Stimulated activated memory B cell treated with anti-CD40 and anti-IgM and Interleukin-4, amounts not matched to agents 10 μg/mL and 1 μg/mL and 100 μg/mL, for 72 hours (primary cell): Measurements from ENCODE around the gene DGKH.
"Not testable (repeated sequence)": the region's sequence is repeated elsewhere in the genome, so short reads cannot be mapped to it uniquely, and the experiment has no call there.

Source experiments
- ATAC-seq: fragments of 150-1000 bp; cut with Tn5 transposase; 2 replicates; pipeline ENCODE4 v1.10.0; 2021
- H3K27ac Mint-ChIP-seq: one replicate; pipeline ENCODE4 v1.8.0; 2022; ENCODE audit warnings: mild to moderate bottlenecking, mixed read lengths
- H3K27me3 Mint-ChIP-seq: one replicate; pipeline ENCODE4 v1.8.0; 2022; ENCODE audit warnings: mixed read lengths
- H3K36me3 Mint-ChIP-seq: one replicate; pipeline ENCODE4 v1.8.0; 2022; ENCODE audit warnings: mixed read lengths
- H3K4me1 Mint-ChIP-seq: one replicate; pipeline ENCODE4 v1.8.0; 2022; ENCODE audit warnings: mixed read lengths
- H3K4me3 Mint-ChIP-seq: one replicate; pipeline ENCODE4 v1.8.0; 2022; ENCODE audit warnings: mild to moderate bottlenecking, moderate library complexity, mixed read lengths
- H3K9me3 Mint-ChIP-seq: one replicate; pipeline ENCODE4 v1.8.0; 2022; ENCODE audit warnings: mixed read lengths

Gene DGKH

GRCh38 chr13:42075517-42075916 is 27.1 kb downstream of the DGKH start:
- Mint-ChIP-seq H3K9me3 (no peaks in the 10 kb centered on the region), H3K27me3 (no peaks in the 10 kb centered on the region), H3K36me3 (no peaks in the 10 kb centered on the region), H3K27ac (no peak overlapping the region), H3K4me3 (no peak overlapping the region), H3K4me1 (no peaks in the 10 kb centered on the region)
- ATAC-seq, result no peak

GRCh38 chr13:42076309-42076713 is 27.9 kb downstream of the DGKH start:
- Mint-ChIP-seq H3K9me3 (no peaks in the 10 kb centered on the region), H3K4me1 (no peaks in the 10 kb centered on the region), H3K27me3 (no peaks in the 10 kb centered on the region), H3K36me3 (no peaks in the 10 kb centered on the region), H3K27ac (no peak overlapping the region), H3K4me3 (no peak overlapping the region)
- ATAC-seq, result no peak

- no peak overlapping the region for H3K27ac Mint-ChIP-seq
- no peak overlapping the region for H3K4me3 Mint-ChIP-seq
- peaks cover 7% of the 10 kb centered on the region for H3K27me3 Mint-ChIP-seq
- H3K4me1 Mint-ChIP-seq, result peaks cover 6% of the 10 kb centered on the region
- ATAC-seq, result no peak
- H3K36me3 Mint-ChIP-seq, result no peaks in the 10 kb centered on the region
- no peaks in the 10 kb centered on the region for H3K9me3 Mint-ChIP-seq
Measured at GRCh38 chr13:42078128-42078808, 29.8 kb downstream of the DGKH start.

- Mint-ChIP-seq H3K27ac (peak overlapping the region; percentile 15), H3K4me1 (peaks cover 7% of the 10 kb centered on the region), H3K4me3 (peak overlapping the region; percentile 63), H3K9me3 (peaks cover 5% of the 10 kb centered on the region), H3K36me3 (peaks cover 12% of the 10 kb centered on the region), H3K27me3 (peaks cover 33% of the 10 kb centered on the region)
- no peak for ATAC-seq
Measured at GRCh38 chr13:42083138-42083770, 34.8 kb downstream of the DGKH start.

- peaks cover 5% of the 10 kb centered on the region for H3K9me3 Mint-ChIP-seq
- H3K27ac Mint-ChIP-seq, result no peak overlapping the region
- peaks cover 37% of the 10 kb centered on the region for H3K27me3 Mint-ChIP-seq
- H3K36me3 Mint-ChIP-seq, result peaks cover 12% of the 10 kb centered on the region
- peaks cover 7% of the 10 kb centered on the region for H3K4me1 Mint-ChIP-seq
- ATAC-seq, result no peak
- no peak overlapping the region for H3K4me3 Mint-ChIP-seq
Measured at GRCh38 chr13:42084722-42085121, 36.3 kb downstream of the DGKH start.

- Mint-ChIP-seq H3K4me3 (no peak overlapping the region), H3K27ac (no peak overlapping the region), H3K4me1 (peaks cover 7% of the 10 kb centered on the region), H3K36me3 (peaks cover 12% of the 10 kb centered on the region), H3K9me3 (peaks cover 5% of the 10 kb centered on the region), H3K27me3 (peaks cover 37% of the 10 kb centered on the region)
- no peak for ATAC-seq
Measured at GRCh38 chr13:42086582-42086981, 38.1 kb downstream of the DGKH start.

GRCh38 chr13:42094516-42095040 is 46.1 kb downstream of the DGKH start:
- H3K36me3 Mint-ChIP-seq, result no peaks in the 10 kb centered on the region
- H3K9me3 Mint-ChIP-seq, result no peaks in the 10 kb centered on the region
- no peak overlapping the region for H3K27ac Mint-ChIP-seq
- no peaks in the 10 kb centered on the region for H3K4me1 Mint-ChIP-seq
- ATAC-seq, result no peak
- H3K4me3 Mint-ChIP-seq, result no peak overlapping the region
- H3K27me3 Mint-ChIP-seq, result peaks cover 9% of the 10 kb centered on the region

GRCh38 chr13:42096222-42096621 is 47.8 kb downstream of the DGKH start:
- not testable (repeated sequence) for H3K9me3 Mint-ChIP-seq, H3K27ac Mint-ChIP-seq, ATAC-seq, H3K27me3 Mint-ChIP-seq, H3K4me3 Mint-ChIP-seq, H3K36me3 Mint-ChIP-seq, H3K4me1 Mint-ChIP-seq

GRCh38 chr13:42099962-42100675 is 51.7 kb downstream of the DGKH start:
- no peak for ATAC-seq
- H3K9me3 Mint-ChIP-seq, result no peaks in the 10 kb centered on the region
- no peak overlapping the region for H3K4me3 Mint-ChIP-seq
- H3K4me1 Mint-ChIP-seq, result no peaks in the 10 kb centered on the region
- H3K36me3 Mint-ChIP-seq, result no peaks in the 10 kb centered on the region
- H3K27ac Mint-ChIP-seq, result no peak overlapping the region
- H3K27me3 Mint-ChIP-seq, result peaks cover 9% of the 10 kb centered on the region

- ATAC-seq, result no peak
- no peaks in the 10 kb centered on the region for H3K4me1 Mint-ChIP-seq
- no peak overlapping the region for H3K27ac Mint-ChIP-seq
- no peaks in the 10 kb centered on the region for H3K36me3 Mint-ChIP-seq
- H3K4me3 Mint-ChIP-seq, result no peak overlapping the region
- H3K27me3 Mint-ChIP-seq, result peaks cover 9% of the 10 kb centered on the region
- H3K9me3 Mint-ChIP-seq, result no peaks in the 10 kb centered on the region
Measured at GRCh38 chr13:42100960-42101359, 52.5 kb downstream of the DGKH start.

- H3K27ac Mint-ChIP-seq, result no peak overlapping the region
- peaks cover 6% of the 10 kb centered on the region for H3K27me3 Mint-ChIP-seq
- H3K4me3 Mint-ChIP-seq, result no peak overlapping the region
- ATAC-seq, result peak; percentile 8
- H3K4me1 Mint-ChIP-seq, result no peaks in the 10 kb centered on the region
- H3K36me3 Mint-ChIP-seq, result no peaks in the 10 kb centered on the region
- no peaks in the 10 kb centered on the region for H3K9me3 Mint-ChIP-seq
Measured at GRCh38 chr13:42101821-42102585, 53.6 kb downstream of the DGKH start.

GRCh38 chr13:42102961-42103865 is 54.8 kb downstream of the DGKH start:
- H3K36me3 Mint-ChIP-seq, result no peaks in the 10 kb centered on the region
- H3K27ac Mint-ChIP-seq, result no peak overlapping the region
- no peaks in the 10 kb centered on the region for H3K27me3 Mint-ChIP-seq
- no peak overlapping the region for H3K4me3 Mint-ChIP-seq
- ATAC-seq, result no peak
- no peaks in the 10 kb centered on the region for H3K9me3 Mint-ChIP-seq
- no peaks in the 10 kb centered on the region for H3K4me1 Mint-ChIP-seq

- Mint-ChIP-seq H3K36me3 (no peaks in the 10 kb centered on the region), H3K4me1 (peaks cover 6% of the 10 kb centered on the region), H3K4me3 (no peak overlapping the region), H3K27ac (no peak overlapping the region), H3K27me3 (no peaks in the 10 kb centered on the region), H3K9me3 (no peaks in the 10 kb centered on the region)
- ATAC-seq, result no peak
Measured at GRCh38 chr13:42106998-42107397, 58.5 kb downstream of the DGKH start.

- H3K27ac Mint-ChIP-seq, result no peak overlapping the region
- H3K9me3 Mint-ChIP-seq, result no peaks in the 10 kb centered on the region
- no peak for ATAC-seq
- no peak overlapping the region for H3K4me3 Mint-ChIP-seq
- H3K4me1 Mint-ChIP-seq, result peaks cover 6% of the 10 kb centered on the region
- H3K27me3 Mint-ChIP-seq, result no peaks in the 10 kb centered on the region
- no peaks in the 10 kb centered on the region for H3K36me3 Mint-ChIP-seq
Measured at GRCh38 chr13:42107421-42107820, 59.0 kb downstream of the DGKH start.
